ENCODE measurements around the gene DTX4.

- TF ChIP-seq RAD21 (IDR thresholded peaks at IDR 0.05; ENCODE audit: low read depth) (no peak), MAX (IDR thresholded peaks at IDR 0.05) (no peak), REST (IDR thresholded peaks at IDR 0.05; ENCODE audit: low read depth) (no peak), CREB1 (IDR thresholded peaks at IDR 0.05; ENCODE audit: low read depth) (no peak), FOXM1 (IDR thresholded peaks at IDR 0.05; ENCODE audit: borderline replicate concordance, low read depth) (no peak), EP300 (IDR thresholded peaks at IDR 0.05; ENCODE audit: borderline replicate concordance) (no peak), YY1 (IDR thresholded peaks at IDR 0.05; ENCODE audit: low read depth) (no peak), TAF1 (IDR thresholded peaks at IDR 0.05; ENCODE audit: low read depth) (no peak), NFIC (IDR thresholded peaks at IDR 0.05) (no peak)
Measured at GRCh38 chr11:59219836-59220235, 47.9 kb downstream of the DTX4 start.

Measured in Ishikawa (cell line).